Measurements from ENCODE around the gene MTMR11. TPM values are rescaled to one million over a fixed set of nuclear protein-coding genes. Genes with fewer than 3 reads are reported as not detected.

The MTMR11 gene
- total and polyA plus RNA-seq, 2 of the 8 experiments (the other 6 are each of a cell fraction or from before 2014, with no cell fraction given): 3.7 to 4.8 TPM

DNA sequence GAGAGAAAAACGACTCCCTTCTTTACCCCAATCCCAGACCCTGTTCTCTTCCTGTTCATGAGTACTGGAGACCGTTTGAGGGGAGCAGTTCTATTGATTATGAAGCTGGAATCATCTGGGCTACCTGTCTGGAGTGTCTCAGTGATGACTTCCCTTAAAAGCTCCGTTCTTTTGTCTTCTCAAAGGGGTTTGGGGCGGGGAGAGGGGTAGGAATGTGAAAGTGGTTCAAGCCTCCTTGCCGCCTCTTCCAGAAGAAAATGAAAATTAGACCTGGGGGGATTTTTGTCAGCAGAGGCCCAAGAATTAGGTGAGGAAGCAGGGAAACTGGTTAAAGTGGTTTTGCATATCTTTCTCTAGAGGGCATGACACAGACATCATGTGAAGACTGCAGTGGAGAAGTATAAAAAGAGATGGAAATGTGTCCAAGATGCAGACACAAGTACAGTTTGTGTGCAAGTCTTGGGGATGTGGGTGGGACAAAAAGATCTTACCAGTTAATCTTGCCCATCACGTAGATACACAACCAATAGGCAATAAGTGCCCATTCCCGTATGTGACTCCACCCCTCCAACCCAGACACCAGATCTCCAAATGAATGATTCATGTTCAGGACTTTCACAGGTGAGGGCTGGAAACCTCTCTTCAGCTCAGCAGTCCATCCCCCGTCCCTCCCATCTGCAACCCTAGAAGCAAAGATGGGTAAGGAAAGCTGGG is 470 bp upstream of the MTMR11 start:
- Histone ChIP-seq H2BK15ac (ENCODE audit: low read length) (no peak overlapping the region; the same call in 1 of the 2 replicates), H3K9me3 (ENCODE audit: insufficient read depth in 2 of 2, low read depth in 1 of 2, low read length in 1 of 2) (no peaks in the 10 kb centered on the region), H4K8ac (ENCODE audit: extremely low read depth, insufficient read depth, low read length) (no peak overlapping the region), H3K14ac (ENCODE audit: insufficient read length) (no peak overlapping the region), H4K5ac (ENCODE audit: insufficient read length, low read depth, low read length) (no peak overlapping the region), H3K4me3 (ENCODE audit: extremely low read depth in 1 of 4, insufficient read depth in 2 of 4, low read depth in 3 of 4, low read length in 4 of 4) (peak overlapping the region in 3 of 4 experiments; percentile 17 to 55 (median 24); a peak in 5 of 8 replicates), H3K18ac (ENCODE audit: extremely low read depth, low read length) (no peak overlapping the region), H2BK5ac (ENCODE audit: low read depth, low read length) (peak overlapping the region; percentile 2; the same call in 1 of the 2 replicates), H2BK12ac (ENCODE audit: low read depth, low read length) (0 out of 2 replicates have a peak overlapping the region, but pooled peaks have one; percentile 41), H3K79me1 (ENCODE audit: low read depth, low read length) (no peaks in the 10 kb centered on the region), H2AFZ (ENCODE audit: low read length) (0 out of 2 replicates have a peak overlapping the region, but pooled peaks have one; percentile 82), H2BK20ac (ENCODE audit: low read length) (no peak overlapping the region), H3K23me2 (ENCODE audit: low read depth, low read length) (peaks cover 2% of the 10 kb centered on the region; the same call in 1 of the 2 replicates), H3K36me3 (ENCODE audit: control insufficient read depth in 2 of 4, insufficient read depth in 4 of 4, low read length in 3 of 4) (no peaks in the 10 kb centered on the region), H3K4me1 (replicated peaks in 1 of 4; ENCODE audit: control insufficient read depth in 3 of 4, insufficient read depth in 4 of 4, low read length in 3 of 4) (peaks cover 5 to 22% (median 13%) of the 10 kb centered on the region in 4 experiments), H3K79me2 (ENCODE audit: control insufficient read depth in 1 of 2, insufficient read depth in 2 of 2, low read length in 2 of 2) (no peaks in the 10 kb centered on the region), H3K4me2 (ENCODE audit: insufficient read depth in 1 of 2, low read depth in 2 of 2, low read length in 2 of 2) (peak overlapping the region; percentile 64 to 77), H3K23ac (ENCODE audit: insufficient read length) (no peak overlapping the region), H3K4ac (replicated peaks; ENCODE audit: insufficient read length, low read depth, low read length) (no peak overlapping the region), H3K56ac (replicated peaks; ENCODE audit: insufficient read length, low read depth, low read length) (no peak overlapping the region), H4K20me1 (replicated peaks in 1 of 2; ENCODE audit: control insufficient read depth in 1 of 2, insufficient read depth in 2 of 2, low read length in 2 of 2) (no peaks in the 10 kb centered on the region), H2BK120ac (replicated peaks; ENCODE audit: low read depth, low read length) (no peak overlapping the region), H3K27me3 (replicated peaks in 1 of 4; ENCODE audit: control insufficient read depth in 3 of 4, extremely low read depth in 1 of 4, insufficient read depth in 3 of 4, low read length in 3 of 4) (no peaks in the 10 kb centered on the region), H4K91ac (replicated peaks; ENCODE audit: insufficient read length, low read length) (no peak overlapping the region), H2AK5ac (ENCODE audit: low read depth, low read length) (no peak overlapping the region), H3K9ac (replicated peaks in 1 of 4; ENCODE audit: extremely low read depth in 1 of 4, low read depth in 3 of 4, low read length in 3 of 4) (no peak overlapping the region), H3K27ac (ENCODE audit: low read depth, low read length) (no peak overlapping the region)
- TF ChIP-seq POLR2A (IDR thresholded peaks at IDR 0.05; ENCODE audit: control extremely low read depth in 1 of 2, low read depth in 2 of 2, low read length in 2 of 2) (peak in 1 of 2 experiments; percentile 59; a peak in 1 of 3 replicates), RXRA (IDR thresholded peaks at IDR 0.05; ENCODE audit: insufficient read depth, low read depth, low read length) (no peak), POLR2AphosphoS5 (IDR thresholded peaks at IDR 0.05; ENCODE audit: low read depth, low read length) (peak; percentile 35; the same call in 1 of the 2 replicates)
- POLR2A ChIA-PET (ENCODE audit: partially characterized antibody): interaction anchor here (0.6 to 5.8 kb wide), 13 partner anchors 8 to 227 kb away, joined by 3 to 65 read pairs (median 3); partner anchors contain the start of gene SF3B4
- no peak for DNase-seq (ENCODE audit: low read depth in 1 of 2, low spot score in 2 of 2)
- FAIRE-seq: no peak
- 18% methylated on average over 8 of the region's 8 CpGs; no CpG with 5 or more reads in 1 of the 2 experiments for WGBS, 2 experiments (ENCODE audit: extremely low coverage in 1 of 2, insufficient coverage in 1 of 2, insufficient read length in 1 of 2, insufficient replicate concordance in 2 of 2, low coverage in 1 of 2, low lambda C conversion rate in 2 of 2, missing lambda C conversion rate in 1 of 2)
- CTCF ChIA-PET (ENCODE audit: partially characterized antibody): interaction anchor here (0.7 to 2.3 kb wide), 4 partner anchors 21 to 250 kb away, joined by 3 to 6 read pairs (median 4); no protein-coding TSS in a partner anchor

Measured in H1 (cell line).